ENCODE results near the gene VEZF1.

DNA sequence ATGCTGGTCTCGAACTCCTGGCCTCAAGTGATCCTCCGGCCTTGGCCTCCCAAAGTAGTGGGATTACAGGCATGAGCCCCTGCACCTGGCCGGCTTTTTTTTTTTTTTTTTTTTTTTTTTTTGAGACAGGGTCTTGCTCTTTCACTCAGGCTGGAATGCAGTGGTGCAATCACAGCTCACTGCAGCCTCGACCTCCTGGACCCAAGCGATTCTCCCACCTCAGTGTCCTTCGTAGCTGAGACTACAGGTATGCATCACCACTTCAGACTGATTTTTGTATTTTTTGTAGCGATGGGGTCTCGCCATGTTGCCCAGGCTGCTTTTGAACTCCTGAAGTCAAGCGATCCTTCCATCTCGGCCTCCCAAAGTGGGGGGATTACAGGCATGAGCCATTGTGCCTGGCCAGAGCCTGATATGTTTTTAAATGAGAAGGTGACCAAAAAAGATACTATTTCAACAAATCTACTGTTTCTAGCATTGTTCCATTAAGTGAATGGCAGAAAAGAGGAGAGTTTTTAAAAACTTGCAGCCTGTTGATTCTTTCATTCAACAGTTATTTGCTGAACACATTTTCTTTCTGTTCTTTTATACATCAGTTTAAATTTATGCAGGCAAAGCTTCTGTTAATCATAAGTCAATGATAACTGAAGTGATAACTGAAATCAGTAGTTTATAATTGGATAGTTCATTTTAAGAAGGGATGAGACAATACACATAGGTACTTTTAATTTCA, 22.2 kb upstream of the VEZF1 start:
- TF ChIP-seq ZNF274 (IDR thresholded peaks at IDR 0.05; ENCODE audit: borderline replicate concordance, extremely low read depth, low read length): no peak
- TF ChIP-seq EP300 (IDR thresholded peaks at IDR 0.05; ENCODE audit: borderline replicate concordance in 1 of 2, low read depth in 2 of 2, low read length in 2 of 2): no peak
- TF ChIP-seq RAD21 (IDR thresholded peaks at IDR 0.05 in 1 of 2, conservative IDR thresholded peaks at IDR 0.05 in 1 of 2; ENCODE audit: low read depth in 2 of 2, low read length in 2 of 2): no peak
- no peak for TF ChIP-seq CTCF (IDR thresholded peaks at IDR 0.05; ENCODE audit: control extremely low read depth in 1 of 3, insufficient read depth in 1 of 3, low read depth in 1 of 3, low read length in 3 of 3)
- TF ChIP-seq POLR2A (IDR thresholded peaks at IDR 0.05; ENCODE audit: control extremely low read depth in 1 of 2, low read depth in 2 of 2, low read length in 2 of 2): no peak
- TF ChIP-seq TAF7 (optimal IDR thresholded peaks at IDR 0.05; ENCODE audit: borderline replicate concordance, low read depth, low read length): no peak
- no peak for TF ChIP-seq MAFK (IDR thresholded peaks at IDR 0.05; ENCODE audit: low read depth, low read length)
- TF ChIP-seq POLR2AphosphoS5 (IDR thresholded peaks at IDR 0.05; ENCODE audit: low read depth, low read length): no peak
- no peak for TF ChIP-seq GABPA (IDR thresholded peaks at IDR 0.05; ENCODE audit: borderline replicate concordance, insufficient read depth, low read length)
- no peak for TF ChIP-seq ATF3 (IDR thresholded peaks at IDR 0.05; ENCODE audit: insufficient read depth, low read depth, low read length)
- TF ChIP-seq YY1 (IDR thresholded peaks at IDR 0.05; ENCODE audit: low read depth, low read length): no peak
- TF ChIP-seq BCL11A (IDR thresholded peaks at IDR 0.05; ENCODE audit: low read depth in 2 of 2, low read length in 2 of 2): no peak

All from H1 (cell line).